CD4-positive, CD25-positive, alpha-beta regulatory T cell (primary cell): ENCODE data around the gene DISC1. TPM values are rescaled to one million over a fixed set of nuclear protein-coding genes. Genes with fewer than 3 reads are reported as not detected.

Source experiments
- ATAC-seq, 2 donors: fragments of 150-1000 bp; cut with Tn5 transposase; one replicate each; pipeline ENCODE4 v1.10.0; 2021; ENCODE audit warnings: low read depth in 2 of 2, moderate number of reproducible peaks in 2 of 2, moderate library complexity in 1 of 2
- DNase-seq, 3 donors: peaks; one replicate each; pipeline versions ENCODE4 v3.0.0 to v3.0.0-alpha.2; 2012 to 2022; ENCODE audit warnings: mixed read lengths in 1 of 3
- H3K27ac ChIP-seq: one replicate; pipeline ENCODE4 v1.7.0; 2013; ENCODE audit warnings: mild to moderate bottlenecking, low read length; ENCODE audit not compliant: insufficient read depth, poor library complexity, severe bottlenecking
- H3K27me3 ChIP-seq: one replicate; pipeline ENCODE4 v1.7.0; 2013; ENCODE audit warnings: low read length; ENCODE audit not compliant: control insufficient read depth, insufficient read depth
- H3K36me3 ChIP-seq: one replicate; pipeline ENCODE4 v1.7.0; 2013; ENCODE audit warnings: mild to moderate bottlenecking, low read length, moderate library complexity; ENCODE audit not compliant: control insufficient read depth, insufficient read depth
- H3K4me1 ChIP-seq: 2 replicates; pipeline ENCODE4 v1.7.0; 2013; ENCODE audit warnings: mild to moderate bottlenecking, low read length; ENCODE audit not compliant: insufficient read depth, control insufficient read depth, poor library complexity, severe bottlenecking
- H3K4me3 ChIP-seq: one replicate; pipeline ENCODE4 v1.7.0; 2013; ENCODE audit warnings: low read depth, mild to moderate bottlenecking, low read length, moderate library complexity
- H3K9me3 ChIP-seq, 2 experiments: 1 replicate in 1 of 2; 2 replicates in 1 of 2; pipeline ENCODE4 v1.7.0; 2013; ENCODE audit warnings: low read length in 2 of 2, mild to moderate bottlenecking in 1 of 2, moderate library complexity in 1 of 2; ENCODE audit not compliant: control insufficient read depth in 2 of 2
- H3K27ac Mint-ChIP-seq, 3 donors: one replicate each; pipeline ENCODE4 v1.8.0; 2020 to 2022; ENCODE audit warnings: mild to moderate bottlenecking in 3 of 3, mixed read lengths in 3 of 3, moderate library complexity in 2 of 3
- H3K27me3 Mint-ChIP-seq: one replicate; pipeline ENCODE4 v1.8.0; 2022; ENCODE audit warnings: mild to moderate bottlenecking, mixed read lengths
- H3K36me3 Mint-ChIP-seq: one replicate; pipeline ENCODE4 v1.8.0; 2020; ENCODE audit warnings: mixed read lengths
- H3K4me1 Mint-ChIP-seq, 4 donors: one replicate each; pipeline ENCODE4 v1.8.0; 2020 to 2022; ENCODE audit warnings: mixed read lengths in 4 of 4, mild to moderate bottlenecking in 1 of 4
- H3K4me3 Mint-ChIP-seq, 4 donors: one replicate each; pipeline ENCODE4 v1.8.0; 2020 to 2022; ENCODE audit warnings: mild to moderate bottlenecking in 4 of 4, mixed read lengths in 4 of 4, moderate library complexity in 3 of 4
- H3K9me3 Mint-ChIP-seq, 7 donors: one replicate each; pipeline ENCODE4 v1.8.0; 2020 to 2022; ENCODE audit warnings: mixed read lengths in 7 of 7, mild to moderate bottlenecking in 3 of 7, moderate library complexity in 2 of 7
- polyA plus RNA-seq, 4 donors: library from polyadenylated mRNA; unstranded; fragments of 300-500 nt; fragmentation: Illumina TruSeq; gene quantifications; one replicate each; pipeline ENCODE4 v1.2.3, GENCODE V29; 2021
- total RNA-seq: library from RNA; stranded (reverse); gene quantifications from one replicate; pipeline ENCODE4 v1.2.3, GENCODE V29; 2022

The DISC1 gene
- total and polyA plus RNA-seq, 5 donors from 2014 or later = 0.78 to 25.5 (median 2.5) TPM

GRCh38 chr1:231600458-231600976 is 26.1 kb upstream of the DISC1 start:
- H3K4me3 ChIP-seq = no peak overlapping the region
- no peak overlapping the region for H3K4me3 Mint-ChIP-seq
- peaks cover 8% of the 10 kb centered on the region for H3K27me3 Mint-ChIP-seq
- ATAC-seq = no peak
- no peak overlapping the region for H3K27ac ChIP-seq
- H3K9me3 Mint-ChIP-seq = no peaks in the 10 kb centered on the region
- H3K36me3 ChIP-seq = no peaks in the 10 kb centered on the region
- H3K27me3 ChIP-seq = no peaks in the 10 kb centered on the region
- DNase-seq = no peak
- no peak overlapping the region for H3K27ac Mint-ChIP-seq
- peaks cover 8% of the 10 kb centered on the region for H3K4me1 ChIP-seq
- no peaks in the 10 kb centered on the region for H3K9me3 ChIP-seq
- H3K4me1 Mint-ChIP-seq = peaks cover 7 to 15% (median 11%) of the 10 kb centered on the region in 4 donors
- no peaks in the 10 kb centered on the region for H3K36me3 Mint-ChIP-seq

DNA sequence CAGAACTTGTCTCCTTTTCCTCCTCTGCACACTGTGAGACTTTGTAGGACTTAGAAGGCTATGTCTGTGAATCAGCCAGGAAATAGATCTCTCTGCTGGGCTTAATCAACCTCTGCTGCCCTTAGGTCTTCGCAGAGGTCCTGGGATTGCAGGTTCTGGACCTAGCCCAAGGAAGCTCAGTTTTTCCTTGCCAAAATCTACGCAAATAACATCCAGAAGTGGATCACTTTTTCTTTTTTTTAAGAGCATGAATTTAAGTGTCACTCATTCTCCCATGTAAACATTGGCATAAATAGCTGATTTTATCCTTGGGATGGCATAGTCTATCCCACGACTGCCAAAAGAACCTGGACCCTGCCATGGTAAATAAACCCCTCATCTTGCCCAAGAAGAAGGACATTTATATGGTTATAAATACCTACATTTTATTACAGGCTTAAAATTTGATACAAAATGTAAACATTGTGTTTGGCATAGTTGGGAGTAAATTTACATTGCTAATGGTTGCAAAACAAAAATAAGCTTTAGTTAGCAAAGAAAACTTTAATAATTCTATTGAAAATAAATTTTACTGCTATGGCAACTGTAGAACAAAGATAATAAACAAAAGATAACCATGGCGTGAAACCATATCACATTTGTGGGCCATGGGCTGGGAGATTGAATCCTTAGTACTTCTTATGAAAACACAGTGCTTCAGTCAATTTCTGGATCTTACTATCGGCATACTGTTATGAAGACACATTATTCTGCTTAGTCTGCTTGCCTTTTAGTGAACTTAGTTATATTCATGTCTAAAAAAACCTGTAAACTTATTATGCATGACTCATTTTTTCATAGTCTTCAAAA is 24.5 kb upstream of the DISC1 start:
- Mint-ChIP-seq H3K9me3 (no peaks in the 10 kb centered on the region), H3K36me3 (no peaks in the 10 kb centered on the region), H3K4me3 (peak overlapping the region in 2 of 4 donors; percentile 52 to 53), H3K4me1 (peaks cover 7 to 13% (median 9%) of the 10 kb centered on the region in 4 donors), H3K27me3 (peaks cover 8% of the 10 kb centered on the region), H3K27ac (no peak overlapping the region)
- peaks cover 8% of the 10 kb centered on the region for H3K4me1 ChIP-seq
- no peaks in the 10 kb centered on the region for H3K36me3 ChIP-seq
- DNase-seq = no peak
- no peaks in the 10 kb centered on the region for H3K9me3 ChIP-seq
- H3K27me3 ChIP-seq = no peaks in the 10 kb centered on the region
- no peak overlapping the region for H3K27ac ChIP-seq
- no peak for ATAC-seq
- no peak overlapping the region for H3K4me3 ChIP-seq

- Mint-ChIP-seq H3K27ac (no peak overlapping the region), H3K4me3 (peak overlapping the region in 2 of 4 donors; percentile 52 to 69), H3K36me3 (no peaks in the 10 kb centered on the region), H3K4me1 (peaks cover 8 to 13% (median 9%) of the 10 kb centered on the region in 4 donors), H3K9me3 (no peaks in the 10 kb centered on the region), H3K27me3 (peaks cover 8% of the 10 kb centered on the region)
- DNase-seq = no peak
- H3K27ac ChIP-seq = no peak overlapping the region
- H3K36me3 ChIP-seq = no peaks in the 10 kb centered on the region
- H3K4me3 ChIP-seq = no peak overlapping the region
- no peaks in the 10 kb centered on the region for H3K27me3 ChIP-seq
- peaks cover 8% of the 10 kb centered on the region for H3K4me1 ChIP-seq
- ATAC-seq = no peak
- H3K9me3 ChIP-seq = no peaks in the 10 kb centered on the region
Observed at GRCh38 chr1:231602673-231602984, 24.0 kb upstream of the DISC1 start.

GRCh38 chr1:231603598-231604275 is 22.9 kb upstream of the DISC1 start:
- no peaks in the 10 kb centered on the region for H3K9me3 Mint-ChIP-seq
- no peaks in the 10 kb centered on the region for H3K27me3 ChIP-seq
- peak overlapping the region; percentile 86 to 95 (median 90) for H3K27ac Mint-ChIP-seq
- peaks cover 8% of the 10 kb centered on the region for H3K27me3 Mint-ChIP-seq
- peaks cover 8% of the 10 kb centered on the region for H3K4me1 ChIP-seq
- H3K27ac ChIP-seq = peak overlapping the region; percentile 55
- H3K4me3 ChIP-seq = peak overlapping the region; percentile 94
- peak; percentile 13 to 82 (median 72) for DNase-seq
- peak; percentile 81 to 85 for ATAC-seq
- peak overlapping the region; percentile 73 to 98 (median 92) for H3K4me3 Mint-ChIP-seq
- H3K4me1 Mint-ChIP-seq = peaks cover 8 to 13% (median 9%) of the 10 kb centered on the region in 4 donors
- no peaks in the 10 kb centered on the region for H3K36me3 ChIP-seq
- no peaks in the 10 kb centered on the region for H3K9me3 ChIP-seq
- no peaks in the 10 kb centered on the region for H3K36me3 Mint-ChIP-seq

GRCh38 chr1:231604276-231604621 is 22.3 kb upstream of the DISC1 start:
- Mint-ChIP-seq H3K9me3 (no peaks in the 10 kb centered on the region), H3K4me3 (peak overlapping the region in 3 of 4 donors; percentile 73 to 98 (median 89)), H3K36me3 (no peaks in the 10 kb centered on the region), H3K27me3 (peaks cover 8% of the 10 kb centered on the region), H3K4me1 (peaks cover 8 to 13% (median 9%) of the 10 kb centered on the region in 4 donors), H3K27ac (peak overlapping the region; percentile 86 to 95 (median 90))
- Histone ChIP-seq H3K4me3 (peak overlapping the region; percentile 94), H3K27me3 (no peaks in the 10 kb centered on the region), H3K9me3 (no peaks in the 10 kb centered on the region), H3K27ac (peak overlapping the region; percentile 55), H3K4me1 (peaks cover 8% of the 10 kb centered on the region), H3K36me3 (no peaks in the 10 kb centered on the region)
- no peak for DNase-seq
- no peak for ATAC-seq

DNA sequence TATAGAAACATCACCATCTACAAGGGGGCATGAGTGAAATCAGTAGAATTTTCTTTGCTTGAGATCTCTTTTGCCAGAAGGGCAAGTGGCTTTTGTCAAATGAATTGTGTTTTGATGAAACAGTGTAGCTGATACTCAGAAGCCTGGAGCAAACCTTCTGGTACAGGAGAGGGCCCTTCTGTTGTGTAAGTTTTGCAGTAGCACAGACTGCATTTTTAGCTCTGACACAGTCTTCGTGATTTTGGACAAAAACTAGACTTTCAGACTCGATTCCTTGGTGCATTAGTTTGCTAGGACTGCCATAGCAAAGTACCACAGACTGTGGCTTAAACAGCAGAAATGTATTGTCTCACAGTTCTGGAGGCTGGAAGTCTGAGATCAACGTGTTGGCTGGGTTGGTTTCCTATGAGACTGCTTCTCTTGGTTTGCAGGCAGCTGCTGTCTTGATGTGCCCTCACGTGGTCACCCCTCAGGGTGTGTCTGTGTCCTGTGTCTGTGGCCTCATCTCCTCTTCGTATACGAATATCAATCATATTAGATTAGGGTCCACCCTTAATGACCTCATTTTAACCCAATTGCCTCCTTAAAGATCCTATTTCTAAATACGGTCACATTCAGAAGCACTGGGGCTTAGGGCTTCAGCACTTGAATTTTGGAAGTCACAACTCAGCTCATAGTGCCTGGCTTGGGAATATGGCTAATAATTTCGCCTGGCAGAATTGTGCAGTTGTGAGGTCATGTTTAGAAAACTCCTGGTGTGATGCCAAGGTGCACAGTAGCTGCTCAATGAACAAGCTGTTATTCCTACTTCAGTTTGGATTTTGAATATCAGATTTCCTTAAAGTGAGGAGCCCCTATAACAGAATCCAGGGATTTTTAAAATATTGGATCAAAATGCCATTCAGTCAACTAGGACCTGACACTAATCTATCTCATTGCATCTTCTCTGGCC is 21.2 kb upstream of the DISC1 start:
- Histone ChIP-seq H3K27me3 (no peaks in the 10 kb centered on the region), H3K27ac (no peak overlapping the region), H3K9me3 (no peaks in the 10 kb centered on the region), H3K36me3 (no peaks in the 10 kb centered on the region), H3K4me3 (no peak overlapping the region), H3K4me1 (peaks cover 8% of the 10 kb centered on the region)
- ATAC-seq = no peak
- H3K4me3 Mint-ChIP-seq = no peak overlapping the region
- H3K27me3 Mint-ChIP-seq = peaks cover 5% of the 10 kb centered on the region
- peaks cover 0 to 3% (median 0%) of the 10 kb centered on the region in 7 donors for H3K9me3 Mint-ChIP-seq
- peaks cover 1% of the 10 kb centered on the region for H3K36me3 Mint-ChIP-seq
- no peak overlapping the region for H3K27ac Mint-ChIP-seq
- H3K4me1 Mint-ChIP-seq = peaks cover 9 to 15% (median 12%) of the 10 kb centered on the region in 4 donors
- no peak for DNase-seq

GRCh38 chr1:231606712-231607111 is 19.9 kb upstream of the DISC1 start:
- Mint-ChIP-seq H3K4me3 (peak overlapping the region in 1 of 4 donors; percentile 43), H3K36me3 (peaks cover 5% of the 10 kb centered on the region), H3K9me3 (peaks cover 0 to 3% (median 0%) of the 10 kb centered on the region in 7 donors), H3K27ac (no peak overlapping the region), H3K4me1 (peaks cover 9 to 28% (median 25%) of the 10 kb centered on the region in 4 donors), H3K27me3 (peaks cover 5% of the 10 kb centered on the region)
- no peak for ATAC-seq
- peaks cover 20% of the 10 kb centered on the region for H3K4me1 ChIP-seq
- H3K9me3 ChIP-seq = no peaks in the 10 kb centered on the region
- DNase-seq = no peak
- no peak overlapping the region for H3K27ac ChIP-seq
- no peaks in the 10 kb centered on the region for H3K36me3 ChIP-seq
- no peak overlapping the region for H3K4me3 ChIP-seq
- H3K27me3 ChIP-seq = no peaks in the 10 kb centered on the region
